CD14-positive monocyte (primary cell): ENCODE results near the gene CDK19. TPM values are rescaled to one million over a fixed set of nuclear protein-coding genes. Genes with fewer than 3 reads are reported as not detected.

Experiments used
- DNase-seq, 3 donors: peaks; one replicate each; pipeline ENCODE4 v3.0.0-alpha.2; 2011 to 2022
- H2AFZ ChIP-seq: 2 replicates; pipeline ENCODE4 v1.6.0; 2012; ENCODE audit warnings: mild to moderate bottlenecking, low read depth, low read length, inconsistent platforms; ENCODE audit not compliant: insufficient read depth, poor library complexity, severe bottlenecking
- H3K27ac ChIP-seq, 2 donors: 1 replicate in 1 of 2; 2 replicates in 1 of 2; pipeline ENCODE4 v1.5.1; 2012 to 2013; ENCODE audit warnings: low read length in 2 of 2, control low read depth in 1 of 2, inconsistent platforms in 1 of 2, low read depth in 1 of 2, mild to moderate bottlenecking in 1 of 2
- H3K27me3 ChIP-seq, 2 donors: one replicate each; pipeline versions ENCODE4 v1.6.0 to v1.6.1; 2011 to 2013; ENCODE audit warnings: low read length in 2 of 2; ENCODE audit not compliant: control insufficient read depth in 2 of 2, insufficient read depth in 2 of 2
- H3K36me3 ChIP-seq, 2 donors: replicated peaks in 1 of 2; 1 replicate in 1 of 2; 2 replicates in 1 of 2; pipeline versions ENCODE4 v1.5.1 to v1.6.1; 2012 to 2013; ENCODE audit warnings: low read length in 2 of 2, control low read depth in 1 of 2, inconsistent platforms in 1 of 2, mild to moderate bottlenecking in 1 of 2; ENCODE audit not compliant: insufficient read depth in 2 of 2, control insufficient read depth in 1 of 2
- H3K4me1 ChIP-seq, 2 donors: 1 replicate in 1 of 2; 2 replicates in 1 of 2; pipeline versions ENCODE4 v1.5.1 to v1.6.1; 2012 to 2013; ENCODE audit warnings: low read length in 2 of 2, control low read depth in 1 of 2, inconsistent platforms in 1 of 2, mild to moderate bottlenecking in 1 of 2, moderate library complexity in 1 of 2; ENCODE audit not compliant: insufficient read depth in 2 of 2, control insufficient read depth in 1 of 2
- H3K4me2 ChIP-seq: replicated peaks from 2 replicates; pipeline ENCODE3; 2012; ENCODE audit warnings: low read length, moderate library complexity, mild to moderate bottlenecking; ENCODE audit not compliant: poor library complexity, severe bottlenecking; ENCODE audit errors: extremely low read depth
- H3K4me3 ChIP-seq, 3 experiments: fragments of 200-600 bp in 1 of 3; sonication (generic) in 1 of 3; replicated peaks in 1 of 3; 1 replicate in 2 of 3; 2 replicates in 1 of 3; pipeline ENCODE4 v1.5.1; 2011 to 2013; ENCODE audit warnings: low read length in 3 of 3, mild to moderate bottlenecking in 3 of 3, control low read depth in 2 of 3, low read depth in 2 of 3, inconsistent platforms in 1 of 3, moderate library complexity in 1 of 3
- H3K79me2 ChIP-seq: 2 replicates; pipeline ENCODE4 v1.6.0; 2012; ENCODE audit warnings: mild to moderate bottlenecking, control low read depth, inconsistent platforms, low read length, moderate library complexity; ENCODE audit not compliant: insufficient read depth
- H3K9ac ChIP-seq: 2 replicates; pipeline ENCODE4 v1.6.0; 2017; ENCODE audit warnings: low read length, mild to moderate bottlenecking; ENCODE audit not compliant: insufficient read depth, poor library complexity, severe bottlenecking
- H3K9me3 ChIP-seq, 2 donors: replicated peaks in 1 of 2; 1 replicate in 1 of 2; 2 replicates in 1 of 2; pipeline versions ENCODE4 v1.5.1 to v1.6.1; 2012 to 2013; ENCODE audit warnings: low read length in 2 of 2, control low read depth in 1 of 2; ENCODE audit not compliant: control insufficient read depth in 1 of 2, insufficient read depth in 1 of 2
- H4K20me1 ChIP-seq: 2 replicates; pipeline ENCODE4 v1.6.0; 2012; ENCODE audit warnings: mild to moderate bottlenecking, low read length, control low read depth, moderate library complexity; ENCODE audit not compliant: insufficient read depth
- H3K27ac Mint-ChIP-seq, 7 donors: one replicate each; pipeline ENCODE4 v1.8.0; 2020; ENCODE audit warnings: mild to moderate bottlenecking in 7 of 7, mixed read lengths in 7 of 7, moderate library complexity in 6 of 7, inconsistent platforms in 2 of 7
- H3K27me3 Mint-ChIP-seq, 3 donors: one replicate each; pipeline ENCODE4 v1.8.0; 2021 to 2022; ENCODE audit warnings: low read depth in 3 of 3, mild to moderate bottlenecking in 3 of 3, mixed read lengths in 3 of 3, moderate library complexity in 3 of 3, inconsistent platforms in 1 of 3
- H3K36me3 Mint-ChIP-seq, 2 donors: one replicate each; pipeline ENCODE4 v1.8.0; 2020; ENCODE audit warnings: mixed read lengths in 2 of 2, inconsistent platforms in 1 of 2, mild to moderate bottlenecking in 1 of 2
- H3K4me1 Mint-ChIP-seq: one replicate; pipeline ENCODE4 v1.8.0; 2020; ENCODE audit warnings: mild to moderate bottlenecking, mixed read lengths
- H3K4me3 Mint-ChIP-seq, 2 donors: one replicate each; pipeline ENCODE4 v1.8.0; 2020; ENCODE audit warnings: mild to moderate bottlenecking in 2 of 2, mixed read lengths in 2 of 2, moderate library complexity in 1 of 2
- H3K9me3 Mint-ChIP-seq, 7 donors: one replicate each; pipeline ENCODE4 v1.8.0; 2020 to 2022; ENCODE audit warnings: mixed read lengths in 7 of 7, mild to moderate bottlenecking in 6 of 7, moderate library complexity in 6 of 7, inconsistent platforms in 2 of 7
- CTCF ChIP-seq: fragments of 200-600 bp; IDR thresholded peaks from one replicate; pipeline ENCODE4 v1.8.0; 2022; ENCODE audit warnings: antibody characterized with exemption, mild to moderate bottlenecking
- WGBS: methylation state at CpG from one replicate; pipeline ENCODE4 v1.1.5; 2013; ENCODE audit warnings: missing lambda C conversion rate; ENCODE audit not compliant: insufficient coverage; 5-methylcytosine and 5-hydroxymethylcytosine counted together
- intact Hi-C, 2 donors: fragments of 100-400 bp; cut with micrococcal nuclease; formaldehyde crosslinking; loops; one replicate each; pipeline versions ENCODE4 v1.15.0 to v1.15.1; 2023
- polyA plus RNA-seq, 3 donors: library from polyadenylated mRNA; depleted of rRNA in 1 of 3; unstranded in 2 of 3; stranded (reverse) in 1 of 3; fragments of 300-500 nt in 2 of 3; fragments of >200 nt in 1 of 3; fragmentation: Illumina TruSeq in 2 of 3; gene quantifications; 1 replicate in 2 of 3; 2 replicates in 1 of 3; pipeline ENCODE4 v1.2.3, GENCODE V29; 2012 to 2021

Gene CDK19
- polyA plus RNA-seq, 3 donors, result 2.7 to 12.0 (median 3.9) TPM

- Mint-ChIP-seq H3K27me3 (peaks cover 0 to 1% (median 0%) of the 10 kb centered on the region in 3 donors), H3K4me3 (no peak overlapping the region)
Observed at GRCh38 chr6:110567957-110568696, 247.1 kb downstream of the CDK19 start.

More at GRCh38 chr6:110567957-110568696, 247.1 kb downstream of the CDK19 start:
- Histone ChIP-seq H3K27me3 (no peaks in the 10 kb centered on the region), H2AFZ (no peak overlapping the region), H3K4me1 (no peaks in the 10 kb centered on the region), H3K9me3 (no peaks in the 10 kb centered on the region), H3K79me2 (no peaks in the 10 kb centered on the region), H3K9ac (no peak overlapping the region), H3K4me2 (no peak overlapping the region), H3K27ac (no peak overlapping the region), H4K20me1 (no peaks in the 10 kb centered on the region), H3K36me3 (no peaks in the 10 kb centered on the region), H3K4me3 (no peak overlapping the region)
- H3K36me3 Mint-ChIP-seq, result no peaks in the 10 kb centered on the region
- intact Hi-C loops, result no loop called here
- no peak for DNase-seq
- H3K27ac Mint-ChIP-seq, result no peak overlapping the region
- WGBS, result 77% methylated on average over 4 of the region's 7 CpGs
- no peak for TF ChIP-seq CTCF
- peaks cover 0 to 1% (median 0%) of the 10 kb centered on the region in 7 donors for H3K9me3 Mint-ChIP-seq
- no peaks in the 10 kb centered on the region for H3K4me1 Mint-ChIP-seq
